ENCODE results near the gene IGLON5.

IGLON5 gene

GRCh38 chr19:51317376-51317775 lies 5.9 kb downstream of the IGLON5 start:
- intact Hi-C loops (cut with DNase I) = no loop called here
- DNase-seq = peak in 1 of 10 donors; percentile 70

GRCh38 chr19:51317968-51318367 lies 6.5 kb downstream of the IGLON5 start:
- no peak for DNase-seq
- intact Hi-C loops (cut with DNase I) = no loop called here

DNA sequence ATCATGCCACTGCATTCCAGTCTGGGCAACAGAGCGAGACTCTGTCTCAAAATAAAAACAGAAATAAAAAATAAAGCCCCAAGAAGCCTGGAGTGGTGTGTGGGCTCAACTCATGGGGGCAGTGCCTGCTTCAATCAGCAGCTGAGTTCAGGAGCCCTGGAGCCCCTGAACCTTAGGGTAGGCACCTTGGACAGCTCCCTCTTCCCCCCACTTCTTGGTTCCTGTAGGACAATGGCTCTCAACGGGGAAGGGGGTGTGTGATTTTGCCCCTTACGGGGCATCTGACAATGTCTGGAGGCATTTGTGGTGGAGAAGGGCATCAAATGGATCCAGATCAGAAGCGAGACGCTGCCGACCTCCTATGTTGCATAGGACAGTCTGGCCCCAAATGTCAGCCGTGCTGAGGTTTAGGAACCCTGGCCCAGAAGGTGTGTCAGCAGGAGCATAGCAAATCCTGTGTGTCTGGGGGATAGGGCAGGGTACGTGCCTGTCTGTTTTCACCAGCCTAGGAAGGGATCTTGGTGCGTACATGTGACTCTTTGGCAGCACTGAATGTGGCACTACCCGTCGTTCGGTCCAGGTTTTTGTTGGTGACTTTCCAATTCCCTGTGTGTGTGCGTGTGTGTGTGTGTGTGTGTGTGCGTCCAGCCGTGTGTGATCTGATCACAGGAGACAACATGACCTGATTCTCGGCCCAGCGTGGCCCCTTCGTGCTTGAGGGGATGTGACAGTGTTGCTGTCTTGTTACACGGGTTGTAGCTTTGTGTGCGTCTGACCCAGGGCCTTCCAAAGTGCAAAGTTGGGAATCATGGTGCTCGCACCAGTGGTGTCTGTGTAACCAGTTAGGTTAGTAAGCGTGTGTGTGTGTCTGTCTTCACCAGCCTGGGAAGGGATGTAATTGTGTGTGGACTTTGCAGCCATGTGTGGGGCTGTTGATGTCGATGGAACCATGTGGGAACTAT lies 7.5 kb downstream of the IGLON5 start:
- intact Hi-C loops (cut with DNase I) = no loop called here
- no peak for DNase-seq

- no peak for DNase-seq
- intact Hi-C loops (cut with DNase I) = no loop called here
Observed at GRCh38 chr19:51319649-51320279, 8.3 kb downstream of the IGLON5 start.

DNA sequence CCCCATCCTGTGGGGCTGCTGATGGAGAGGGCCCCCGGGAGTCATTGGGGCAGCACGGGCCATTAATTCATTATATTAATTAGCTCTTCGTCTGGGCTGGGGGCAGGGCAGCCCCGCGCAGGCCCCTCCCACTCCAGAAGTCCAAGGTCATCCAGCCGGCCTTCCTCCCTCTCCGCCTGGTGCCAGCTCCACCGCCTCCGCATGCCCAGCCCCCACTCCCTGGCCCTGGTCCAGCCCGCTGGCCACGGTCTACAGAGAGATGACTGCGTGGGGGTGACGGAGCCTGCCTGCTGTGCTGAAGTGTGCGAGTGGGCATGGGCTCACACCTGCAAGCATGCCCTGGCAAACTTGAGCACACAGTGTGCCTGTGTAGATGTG lies 8.8 kb downstream of the IGLON5 start:
- peak in 3 of 10 donors; percentile 42 to 90 (median 80) for DNase-seq

GRCh38 chr19:51321799-51322198 lies 10.4 kb downstream of the IGLON5 start:
- intact Hi-C loops (cut with DNase I) = no loop called here
- no peak for DNase-seq

More for the DNA sequence above, 8.8 kb downstream of the IGLON5 start:
- intact Hi-C loops (cut with DNase I) = no loop called here

- intact Hi-C loops (cut with DNase I) = no loop called here
- peak in 1 of 10 donors; percentile 77 for DNase-seq
Observed at GRCh38 chr19:51323481-51324166, 12.2 kb downstream of the IGLON5 start.

- intact Hi-C loops (cut with DNase I) = no loop called here
- peak in 1 of 10 donors; percentile 78 for DNase-seq
Observed at GRCh38 chr19:51324167-51324481, 12.7 kb downstream of the IGLON5 start.

DNA sequence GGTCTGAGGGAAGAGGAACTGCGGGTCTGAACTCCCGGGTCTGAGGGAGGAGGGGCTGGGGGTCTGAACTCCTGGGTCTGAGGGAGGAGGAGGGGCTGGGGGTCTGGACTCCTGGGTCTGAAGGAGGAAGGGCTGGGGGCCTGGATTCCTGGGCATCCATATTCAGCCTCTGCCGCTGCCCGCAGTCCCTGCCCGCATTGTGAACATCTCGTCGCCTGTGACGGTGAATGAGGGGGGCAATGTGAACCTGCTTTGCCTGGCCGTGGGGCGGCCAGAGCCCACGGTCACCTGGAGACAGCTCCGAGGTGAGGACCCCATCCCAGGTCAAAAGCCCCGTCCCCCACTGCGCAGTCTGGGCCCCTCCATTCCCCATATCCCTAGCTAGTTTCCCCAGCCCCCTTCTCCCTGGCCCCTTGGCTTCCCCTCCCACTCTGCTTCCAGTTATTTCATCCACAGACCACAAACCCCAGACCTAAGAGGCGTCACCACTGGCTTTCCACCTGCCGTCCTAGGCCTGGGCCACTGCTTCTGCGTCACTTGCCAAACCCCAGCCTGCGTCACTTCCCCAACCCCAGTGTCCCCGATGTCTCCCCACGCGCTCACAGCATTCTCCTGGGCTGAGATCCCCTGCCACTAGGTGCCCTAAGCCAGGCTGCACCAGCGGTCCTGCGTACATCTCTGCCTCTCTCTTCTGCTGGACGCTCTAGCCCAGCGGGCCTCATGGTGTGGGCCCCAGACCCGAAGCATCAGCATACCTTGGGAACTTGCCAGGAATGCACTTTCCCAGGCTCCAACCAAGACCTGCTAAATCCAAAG lies 13.9 kb downstream of the IGLON5 start:
- DNase-seq = peak in 2 of 10 donors; percentile 75 to 77
- intact Hi-C loops (cut with DNase I) = no loop called here

DNA sequence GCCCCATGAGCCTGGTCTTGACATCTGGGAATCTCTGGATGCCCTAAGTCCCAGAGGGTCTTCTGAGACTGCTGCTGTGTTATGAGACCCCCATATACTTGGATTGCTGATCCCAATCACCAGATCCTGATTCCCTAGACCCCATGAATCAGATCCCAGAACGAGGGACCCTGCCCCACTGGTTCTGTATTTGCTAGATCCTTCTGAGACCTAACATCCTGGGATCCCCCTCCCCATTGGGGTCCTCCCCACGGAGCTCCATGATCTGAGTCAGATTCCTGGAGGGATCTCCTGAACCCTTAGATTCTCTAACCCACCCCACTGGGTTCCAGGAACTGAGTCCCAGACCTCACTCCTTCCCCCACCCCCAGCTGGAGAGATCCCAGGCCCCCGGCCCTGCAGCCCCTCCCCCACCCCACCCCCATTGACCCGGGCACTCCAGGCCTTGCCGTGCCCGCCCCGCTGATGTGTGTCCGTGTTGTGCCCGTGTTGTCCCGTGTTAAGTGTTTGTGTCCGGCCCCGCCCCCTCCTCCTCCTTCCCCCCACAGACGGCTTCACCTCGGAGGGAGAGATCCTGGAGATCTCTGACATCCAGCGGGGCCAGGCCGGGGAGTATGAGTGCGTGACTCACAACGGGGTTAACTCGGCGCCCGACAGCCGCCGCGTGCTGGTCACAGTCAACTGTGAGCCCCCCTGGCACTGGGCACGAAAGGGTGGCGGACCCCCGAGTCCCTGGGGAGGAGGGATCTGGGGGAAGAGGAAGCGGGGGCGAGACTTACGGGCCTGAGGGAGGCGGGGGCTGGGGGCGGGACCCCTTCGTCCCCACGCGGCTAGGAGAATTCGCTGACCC lies 15.0 kb downstream of the IGLON5 start:
- peak in 2 of 10 donors; percentile 42 to 65 for DNase-seq
- intact Hi-C loops (cut with DNase I) = no loop called here

GRCh38 chr19:51327066-51328001 lies 15.9 kb downstream of the IGLON5 start:
- intact Hi-C loops (cut with DNase I) = no loop called here
- peak in 2 of 10 donors; percentile 81 to 82 for DNase-seq

GRCh38 chr19:51329411-51329810 lies 18.0 kb downstream of the IGLON5 start:
- peak in 2 of 10 donors; percentile 49 to 60 for DNase-seq
- intact Hi-C loops (cut with DNase I) = no loop called here

DNA sequence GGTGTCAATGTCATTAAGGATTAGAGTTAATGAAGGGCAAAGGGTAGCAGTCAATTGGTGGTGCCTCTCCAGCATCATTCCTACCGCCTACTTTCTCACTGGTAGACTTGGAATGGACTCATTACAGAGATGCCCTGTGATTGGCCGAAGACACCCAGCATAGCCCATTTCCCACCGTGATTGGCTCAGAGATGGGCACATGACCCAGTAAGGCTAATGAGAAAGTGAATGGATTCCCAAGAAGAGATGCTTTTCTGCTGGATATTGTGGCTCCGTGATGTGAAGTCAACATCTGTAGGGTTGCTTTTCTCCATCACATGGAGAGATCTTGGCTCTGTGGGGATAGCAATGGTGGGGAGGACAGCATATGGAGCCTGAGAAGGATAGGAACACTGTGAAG lies 18.9 kb downstream of the IGLON5 start:
- no peak for DNase-seq
- intact Hi-C loops (cut with DNase I) = no loop called here

GRCh38 chr19:51331193-51331592 lies 19.7 kb downstream of the IGLON5 start:
- no peak for DNase-seq
- intact Hi-C loops (cut with DNase I) = no loop called here

DNA sequence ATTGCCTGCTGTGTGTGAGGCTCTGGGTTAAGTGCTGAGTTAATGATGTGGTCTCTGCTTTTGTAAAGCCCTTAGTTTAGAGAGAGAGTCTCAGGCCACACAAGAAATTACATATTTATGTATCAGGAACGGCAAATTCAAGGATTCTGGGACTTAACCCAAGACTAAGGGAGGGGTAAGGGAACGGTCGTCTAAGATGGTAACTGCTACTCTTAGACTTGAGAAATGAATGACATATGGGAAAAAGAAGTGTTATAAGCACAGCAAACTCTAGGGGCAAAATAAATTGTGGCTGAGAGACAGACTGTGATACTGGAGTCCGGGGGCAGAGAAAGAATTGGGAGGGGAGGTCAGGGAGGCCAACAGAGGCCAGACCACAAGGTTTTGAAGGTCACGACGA lies 20.3 kb downstream of the IGLON5 start:
- no peak for DNase-seq
- intact Hi-C loops (cut with DNase I) = no loop called here

GRCh38 chr19:51333836-51334460 lies 22.5 kb downstream of the IGLON5 start:
- intact Hi-C loops (cut with DNase I) = no loop called here
- DNase-seq = peak in 3 of 10 donors; percentile 38 to 67 (median 45)

GRCh38 chr19:51337141-51337860 lies 25.9 kb downstream of the IGLON5 start:
- intact Hi-C loops (cut with DNase I) = no loop called here
- DNase-seq = peak in 3 of 10 donors; percentile 42 to 73 (median 67)

All from posterior cingulate gyrus (tissue), 11 donors.